Right atrium auricular region (tissue), 2 donors: ENCODE data around the gene CNPY1. TPM values are rescaled to one million over a fixed set of nuclear protein-coding genes. Genes with fewer than 3 reads are reported as not detected.
"Not testable (repeated sequence)": the region's sequence is repeated elsewhere in the genome, so short reads cannot be mapped to it uniquely, and the experiment has no call there.

ENCODE experiments used
- DNase-seq: peaks from one replicate; pipeline ENCODE4 v3.0.0-alpha.2; 2019; ENCODE audit warnings: low spot score
- H3K27ac ChIP-seq, 2 donors: fragments of 200-600 bp; sonication (generic); 1 replicate in 1 of 2; 2 replicates in 1 of 2; pipeline ENCODE4 v1.5.1; 2016 to 2019
- H3K27me3 ChIP-seq, 2 donors: fragments of 200-600 bp; sonication (generic); one replicate each; pipeline versions ENCODE4 v1.5.1 to v1.6.0; 2017 to 2019
- H3K36me3 ChIP-seq: fragments of 200-600 bp; sonication (generic); one replicate; pipeline ENCODE4 v1.5.1; 2016
- H3K4me1 ChIP-seq, 2 donors: fragments of 200-600 bp; sonication (generic); one replicate each; pipeline versions ENCODE4 v1.5.1 to v1.6.0; 2017 to 2019
- H3K4me3 ChIP-seq, 2 donors: fragments of 200-600 bp; sonication (generic); 1 replicate in 1 of 2; 2 replicates in 1 of 2; pipeline ENCODE4 v1.5.1; 2017 to 2019; ENCODE audit warnings: mild to moderate bottlenecking in 1 of 2, moderate library complexity in 1 of 2
- H3K9me3 ChIP-seq, 2 donors: fragments of 200-600 bp; sonication (generic); one replicate each; pipeline ENCODE4 v1.5.1; 2019
- CTCF ChIP-seq, 2 donors: fragments of 200-600 bp; sonication (generic); IDR thresholded peaks; one replicate each; pipeline ENCODE4 v1.5.1; 2019; ENCODE audit warnings: antibody characterized with exemption in 2 of 2
- total RNA-seq, 2 donors: library from RNA; depleted of rRNA; stranded (reverse); fragments of >200 nt; gene quantifications; one replicate each; pipeline ENCODE4 v1.1.0, GENCODE V29; 2016

CNPY1 gene
- not detected for total RNA-seq

GRCh38 chr7:155546449-155546848, at the start of gene CNPY1:
Gene CNPY1, minus strand, starts transcription at chr7:155546559. Its CDS starts 630 bp downstream, at chr7:155545929.
- DNase-seq: not testable (repeated sequence)

GRCh38 chr7:155594961-155595366, 48.6 kb upstream of the CNPY1 start:
- DNase-seq: no peak
- TF ChIP-seq CTCF (IDR thresholded peaks at IDR 0.05): no peak
- no peaks in the 10 kb centered on the region for H3K36me3 ChIP-seq
- H3K27ac ChIP-seq: no peak overlapping the region
- H3K4me3 ChIP-seq: no peak overlapping the region
- no peaks in the 10 kb centered on the region for H3K9me3 ChIP-seq
- no peaks in the 10 kb centered on the region for H3K27me3 ChIP-seq
- peaks cover 0 to 5% of the 10 kb centered on the region in 2 donors for H3K4me1 ChIP-seq

More at GRCh38 chr7:155546449-155546848, at the start of gene CNPY1:
- H3K9me3 ChIP-seq, H3K4me3 ChIP-seq, H3K4me1 ChIP-seq, H3K27ac ChIP-seq, H3K36me3 ChIP-seq, H3K27me3 ChIP-seq: not testable (repeated sequence)

GRCh38 chr7:155594163-155594732, 47.9 kb upstream of the CNPY1 start:
- H3K4me3 ChIP-seq: no peak overlapping the region
- H3K27ac ChIP-seq: no peak overlapping the region
- no peaks in the 10 kb centered on the region for H3K27me3 ChIP-seq
- H3K36me3 ChIP-seq: no peaks in the 10 kb centered on the region
- TF ChIP-seq CTCF (IDR thresholded peaks at IDR 0.05): no peak
- no peak for DNase-seq
- peaks cover 0 to 6% of the 10 kb centered on the region in 2 donors for H3K4me1 ChIP-seq
- H3K9me3 ChIP-seq: no peaks in the 10 kb centered on the region

GRCh38 chr7:155593461-155594162, 47.3 kb upstream of the CNPY1 start:
- H3K4me1 ChIP-seq: peaks cover 0 to 6% of the 10 kb centered on the region in 2 donors
- no peaks in the 10 kb centered on the region for H3K36me3 ChIP-seq
- H3K9me3 ChIP-seq: no peaks in the 10 kb centered on the region
- no peak overlapping the region for H3K27ac ChIP-seq
- no peak overlapping the region for H3K4me3 ChIP-seq
- DNase-seq: no peak
- no peak for TF ChIP-seq CTCF (IDR thresholded peaks at IDR 0.05)
- H3K27me3 ChIP-seq: no peaks in the 10 kb centered on the region

- no peak overlapping the region for H3K4me3 ChIP-seq
- peaks cover 0 to 6% of the 10 kb centered on the region in 2 donors for H3K4me1 ChIP-seq
- no peak for DNase-seq
- H3K36me3 ChIP-seq: no peaks in the 10 kb centered on the region
- H3K9me3 ChIP-seq: no peaks in the 10 kb centered on the region
- no peak overlapping the region for H3K27ac ChIP-seq
- no peaks in the 10 kb centered on the region for H3K27me3 ChIP-seq
- TF ChIP-seq CTCF (IDR thresholded peaks at IDR 0.05): no peak
Observed at GRCh38 chr7:155591055-155591775, 44.9 kb upstream of the CNPY1 start.
